Spleen (tissue), 11 donors: ENCODE data around the gene UBE2D2. TPM values are rescaled to one million over a fixed set of nuclear protein-coding genes. Genes with fewer than 3 reads are reported as not detected.
"Not testable (repeated sequence)": the region's sequence is repeated elsewhere in the genome, so short reads cannot be mapped to it uniquely, and the experiment has no call there.

Experiments used
- DNase-seq: peaks from one replicate; pipeline ENCODE4 v3.0.0-alpha.2; 2020
- H3K27ac ChIP-seq, 8 donors: fragments of 200-600 bp; sonication (generic) in 7 of 8; 1 replicate in 4 of 8; 2 replicates in 4 of 8; pipeline versions ENCODE4 v1.5.0 to v1.8.0; 2016 to 2021; ENCODE audit warnings: inconsistent platforms in 4 of 8, mild to moderate bottlenecking in 4 of 8, moderate library complexity in 1 of 8
- H3K27me3 ChIP-seq, 7 donors: fragments of 200-600 bp; sonication (generic) in 6 of 7; replicated peaks in 1 of 7; 1 replicate in 4 of 7; 2 replicates in 3 of 7; pipeline versions ENCODE4 v1.5.0 to v1.8.0; 2016 to 2021; ENCODE audit warnings: inconsistent platforms in 3 of 7, mild to moderate bottlenecking in 1 of 7
- H3K36me3 ChIP-seq, 6 donors: fragments of 200-600 bp; sonication (generic) in 5 of 6; 1 replicate in 4 of 6; 2 replicates in 2 of 6; pipeline versions ENCODE4 v1.5.0 to v1.8.0; 2016 to 2021; ENCODE audit warnings: inconsistent platforms in 2 of 6
- H3K4me1 ChIP-seq, 6 donors: fragments of 200-600 bp; sonication (generic) in 5 of 6; 1 replicate in 3 of 6; 2 replicates in 3 of 6; pipeline versions ENCODE4 v1.5.0 to v1.8.0; 2016 to 2021; ENCODE audit warnings: inconsistent platforms in 3 of 6
- H3K4me3 ChIP-seq, 8 donors: fragments of 200-600 bp; sonication (generic) in 7 of 8; 1 replicate in 4 of 8; 2 replicates in 4 of 8; pipeline versions ENCODE4 v1.5.0 to v1.8.0; 2016 to 2021; ENCODE audit warnings: inconsistent platforms in 4 of 8, mild to moderate bottlenecking in 4 of 8, moderate library complexity in 2 of 8
- H3K9me3 ChIP-seq, 8 donors: fragments of 200-600 bp; sonication (generic) in 7 of 8; 1 replicate in 4 of 8; 2 replicates in 4 of 8; pipeline versions ENCODE4 v1.5.0 to v1.8.0; 2016 to 2021; ENCODE audit warnings: inconsistent platforms in 4 of 8
- POLR2A ChIP-seq, 3 donors: fragments of 450-650 bp; IDR thresholded peaks; one replicate each; pipeline ENCODE4 v1.5.1; 2017; ENCODE audit warnings: antibody characterized with exemption in 3 of 3, mild to moderate bottlenecking in 1 of 3
- POLR2AphosphoS5 ChIP-seq, 3 donors: sonication (generic); formaldehyde crosslinking; IDR thresholded peaks; one replicate each; pipeline ENCODE4 v1.5.1; 2017; ENCODE audit warnings: antibody characterized with exemption in 3 of 3
- WGBS, 5 donors: extraction: QIAGEN DNeasy Blood & Tissue Kit in 3 of 5; methylation state at CpG; one replicate each; pipeline versions ENCODE4 v1.1.5 to v1.1.7; 2013 to 2018; 5-methylcytosine and 5-hydroxymethylcytosine counted together
- intact Hi-C: fragments of 100-400 bp; cut with DNase I; formaldehyde crosslinking; loops from one replicate; pipeline ENCODE4 v1.15.0; 2023; ENCODE audit warnings: low total_unique reads
- polyA plus RNA-seq, 3 donors: library from polyadenylated mRNA; stranded (reverse); fragments of 200-250 nt; gene quantifications; one replicate each; pipeline ENCODE4 v1.2.1, GENCODE V29; 2013
- total RNA-seq, 7 donors: library from RNA; depleted of rRNA in 3 of 7; stranded (reverse); fragments of >200 nt in 3 of 7; fragmentation: NEBNext Ultra II Directional in 4 of 7; extraction: Animal tissue kit (Norgen Biotek cat#: 25700) in 4 of 7; gene quantifications; one replicate each; pipeline versions ENCODE4 v1.1.0 to v1.2.1, GENCODE V29; 2016 to 2021
- TF ChIP-seq, protein P1 (sequence below), 11 experiments: fragments of 200-600 bp in 7 of 11; fragments of 450-650 bp in 4 of 11; sonication (generic) in 4 of 11; IDR thresholded peaks in 8 of 11; conservative IDR thresholded peaks in 3 of 11; 1 replicate in 7 of 11; 2 replicates in 4 of 11; pipeline versions ENCODE4 v1.4.0 to v1.8.0; 2016 to 2021; ENCODE audit warnings: antibody characterized with exemption in 11 of 11, inconsistent platforms in 4 of 11, mild to moderate bottlenecking in 1 of 11
- donor health status: healthy with polysubstance abuse.
- donor health status: DM: no; HTN: no; CAD: no; lungs with moderate emphysema.
- donor health status: DM: no; HTN: no; CAD: no.
- donor health status: Bipolar disorder and iron deficiency.
- donor health status: healthy.
- donor health status: DM: no; HTN: no; CAD: no.
- donor health status: DM: yes; HTN: yes; CAD: no.

The UBE2D2 gene
- total and polyA plus RNA-seq, 10 donors: 64.3 to 132 (median 98.2) TPM

GRCh38 chr5:139601429-139601828, 40.3 kb downstream of the UBE2D2 start:
- Histone ChIP-seq H3K27ac (no peak overlapping the region), H3K4me1 (peaks cover 0 to 69% (median 25%) of the 10 kb centered on the region in 6 donors), H3K4me3 (no peak overlapping the region), H3K36me3 (peaks cover 8 to 68% (median 44%) of the 10 kb centered on the region in 6 donors), H3K9me3 (no peaks in the 10 kb centered on the region), H3K27me3 (no peaks in the 10 kb centered on the region)
- intact Hi-C loops: no loop called here
- DNase-seq: no peak
- TF ChIP-seq, protein P1, sequence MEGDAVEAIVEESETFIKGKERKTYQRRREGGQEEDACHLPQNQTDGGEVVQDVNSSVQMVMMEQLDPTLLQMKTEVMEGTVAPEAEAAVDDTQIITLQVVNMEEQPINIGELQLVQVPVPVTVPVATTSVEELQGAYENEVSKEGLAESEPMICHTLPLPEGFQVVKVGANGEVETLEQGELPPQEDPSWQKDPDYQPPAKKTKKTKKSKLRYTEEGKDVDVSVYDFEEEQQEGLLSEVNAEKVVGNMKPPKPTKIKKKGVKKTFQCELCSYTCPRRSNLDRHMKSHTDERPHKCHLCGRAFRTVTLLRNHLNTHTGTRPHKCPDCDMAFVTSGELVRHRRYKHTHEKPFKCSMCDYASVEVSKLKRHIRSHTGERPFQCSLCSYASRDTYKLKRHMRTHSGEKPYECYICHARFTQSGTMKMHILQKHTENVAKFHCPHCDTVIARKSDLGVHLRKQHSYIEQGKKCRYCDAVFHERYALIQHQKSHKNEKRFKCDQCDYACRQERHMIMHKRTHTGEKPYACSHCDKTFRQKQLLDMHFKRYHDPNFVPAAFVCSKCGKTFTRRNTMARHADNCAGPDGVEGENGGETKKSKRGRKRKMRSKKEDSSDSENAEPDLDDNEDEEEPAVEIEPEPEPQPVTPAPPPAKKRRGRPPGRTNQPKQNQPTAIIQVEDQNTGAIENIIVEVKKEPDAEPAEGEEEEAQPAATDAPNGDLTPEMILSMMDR (IDR thresholded peaks at IDR 0.05 in 8 of 11, conservative IDR thresholded peaks at IDR 0.05 in 3 of 11): no peak
- TF ChIP-seq POLR2AphosphoS5 (IDR thresholded peaks at IDR 0.05) (no peak), POLR2A (IDR thresholded peaks at IDR 0.05) (no peak)
- WGBS, 5 donors: 90 to 94% (median 92%) methylated on average over 12 of the region's 12 CpGs

DNA sequence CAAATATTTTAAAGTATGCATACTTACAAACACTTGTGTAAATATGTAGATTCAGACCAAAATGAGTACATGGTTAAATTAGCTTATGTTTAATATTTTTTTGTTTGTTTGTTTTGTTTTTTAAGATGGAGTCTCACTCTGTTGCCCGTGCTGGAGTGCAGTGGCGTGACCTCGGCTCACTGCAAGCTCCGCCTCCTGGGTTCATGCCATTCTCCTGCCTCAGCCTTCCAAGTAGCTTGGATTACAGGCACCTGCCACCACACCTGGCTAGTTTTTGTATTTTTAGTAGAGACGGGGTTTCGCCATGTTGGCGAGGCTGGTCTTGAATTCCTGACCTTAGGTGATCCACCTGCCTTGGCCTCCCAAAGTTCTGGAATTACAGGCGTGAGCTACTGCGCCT, 40.8 kb downstream of the UBE2D2 start:
- H3K4me3 ChIP-seq, H3K27me3 ChIP-seq, H3K9me3 ChIP-seq, H3K27ac ChIP-seq, intact Hi-C loops, DNase-seq: not testable (repeated sequence)
- Histone ChIP-seq H3K36me3 (peaks cover 8 to 73% (median 44%) of the 10 kb centered on the region in 6 donors), H3K4me1 (peaks cover 0 to 69% (median 25%) of the 10 kb centered on the region in 6 donors)
- 94 to 96% (median 95%) methylated on average over 9 of the region's 9 CpGs for WGBS, 5 donors

GRCh38 chr5:139605887-139606286, 44.7 kb downstream of the UBE2D2 start:
- H3K9me3 ChIP-seq: no peaks in the 10 kb centered on the region
- peaks cover 0 to 70% (median 26%) of the 10 kb centered on the region in 6 donors for H3K4me1 ChIP-seq
- H3K27ac ChIP-seq: peak overlapping the region in 1 of 8 donors; percentile 41
- TF ChIP-seq POLR2A (IDR thresholded peaks at IDR 0.05): no peak
- no peak for TF ChIP-seq POLR2AphosphoS5 (IDR thresholded peaks at IDR 0.05)
- TF ChIP-seq, protein P1 (IDR thresholded peaks at IDR 0.05 in 8 of 11, conservative IDR thresholded peaks at IDR 0.05 in 3 of 11): no peak
- H3K36me3 ChIP-seq: peaks cover 7 to 85% (median 34%) of the 10 kb centered on the region in 6 donors
- 88 to 91% (median 89%) methylated on average over 8 of the region's 8 CpGs for WGBS, 5 donors
- no peaks in the 10 kb centered on the region for H3K27me3 ChIP-seq
- no peak for DNase-seq
- intact Hi-C loops: no loop called here
- no peak overlapping the region for H3K4me3 ChIP-seq

- WGBS, 5 donors: 79 to 88% (median 86%) methylated on average over 5 of the region's 5 CpGs
- intact Hi-C loops: no loop called here
- Histone ChIP-seq H3K4me3 (no peak overlapping the region), H3K9me3 (no peaks in the 10 kb centered on the region), H3K36me3 (peaks cover 0 to 67% (median 26%) of the 10 kb centered on the region in 6 donors), H3K4me1 (peaks cover 6 to 58% (median 30%) of the 10 kb centered on the region in 6 donors), H3K27me3 (no peaks in the 10 kb centered on the region), H3K27ac (peak overlapping the region in 2 of 8 donors; percentile 2 to 43)
- TF ChIP-seq POLR2AphosphoS5 (IDR thresholded peaks at IDR 0.05) (no peak), POLR2A (IDR thresholded peaks at IDR 0.05) (no peak)
- TF ChIP-seq, protein P1 (IDR thresholded peaks at IDR 0.05 in 8 of 11, conservative IDR thresholded peaks at IDR 0.05 in 3 of 11): no peak
- no peak for DNase-seq
Observed at GRCh38 chr5:139611703-139612584, 50.8 kb downstream of the UBE2D2 start.
